Stomach smooth muscle (tissue), 2 donors: ENCODE measurements around the gene PDXK.

Experiments used
- H3K27ac ChIP-seq: one replicate; pipeline ENCODE4 v1.7.0; 2013; ENCODE audit warnings: mild to moderate bottlenecking, low read length, inconsistent platforms
- H3K27me3 ChIP-seq, 2 donors: one replicate each; pipeline ENCODE4 v1.7.0; 2013; ENCODE audit warnings: low read length in 2 of 2; ENCODE audit not compliant: insufficient read depth in 2 of 2, control insufficient read depth in 1 of 2
- H3K36me3 ChIP-seq, 2 donors: one replicate each; pipeline ENCODE4 v1.7.0; 2013; ENCODE audit warnings: low read length in 2 of 2; ENCODE audit not compliant: control insufficient read depth in 2 of 2, insufficient read depth in 2 of 2
- H3K4me1 ChIP-seq: one replicate; pipeline ENCODE4 v1.7.0; 2013; ENCODE audit warnings: low read length; ENCODE audit not compliant: control insufficient read depth, insufficient read depth
- H3K4me3 ChIP-seq, 2 donors: one replicate each; pipeline ENCODE4 v1.7.0; 2013; ENCODE audit warnings: low read length in 2 of 2
- H3K9ac ChIP-seq, 2 donors: one replicate each; pipeline ENCODE4 v1.7.0; 2013; ENCODE audit warnings: low read length in 2 of 2, mild to moderate bottlenecking in 1 of 2
- H3K9me3 ChIP-seq, 2 donors: one replicate each; pipeline ENCODE4 v1.7.0; 2013; ENCODE audit warnings: low read length in 2 of 2; ENCODE audit not compliant: control insufficient read depth in 2 of 2
- donor health status: healthy.
- donor health status: Pancreatic carcinoma.

PDXK gene

DNA sequence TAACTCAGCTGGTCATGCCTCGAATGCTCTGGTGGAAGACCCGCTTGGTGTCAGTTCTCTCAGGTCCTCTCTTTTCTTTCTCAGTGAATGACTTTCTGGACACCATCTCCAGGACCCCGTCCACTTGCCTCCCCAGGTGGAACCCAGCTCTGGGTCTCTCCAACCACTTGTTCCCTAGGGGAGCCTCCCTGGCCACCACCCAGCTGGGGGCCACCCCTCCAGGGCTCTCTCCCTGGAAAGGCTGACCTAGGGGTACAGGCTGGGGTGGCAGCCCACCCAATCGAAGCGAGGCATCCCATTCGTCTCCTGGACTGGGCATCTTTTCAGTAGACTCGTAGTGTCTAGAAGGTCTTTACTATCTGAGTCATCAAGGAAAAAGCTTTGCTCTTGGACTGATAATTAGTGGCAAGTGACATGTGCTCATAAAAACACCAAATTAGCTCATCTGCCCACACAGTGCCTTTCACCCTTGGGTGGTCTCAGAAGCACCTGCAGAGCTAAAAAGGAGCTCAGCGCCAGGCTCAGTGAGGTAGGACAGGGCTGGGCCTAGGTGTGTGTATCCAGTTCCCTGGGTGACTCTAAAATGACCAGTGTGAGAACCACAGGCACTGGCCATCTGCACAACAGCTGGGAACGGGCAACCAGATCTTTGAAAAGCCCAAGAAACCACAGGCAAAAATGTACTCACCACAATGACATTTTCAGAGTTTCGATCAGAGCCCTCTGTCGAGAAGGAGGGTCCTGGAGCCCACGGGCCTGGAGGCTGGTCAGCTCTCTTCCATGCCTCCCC, 2.4 kb upstream of the PDXK start:
- Histone ChIP-seq H3K9me3 (no peaks in the 10 kb centered on the region), H3K4me1 (peaks cover 27% of the 10 kb centered on the region), H3K9ac (no peak overlapping the region), H3K4me3 (no peak overlapping the region), H3K27me3 (no peaks in the 10 kb centered on the region), H3K36me3 (no peaks in the 10 kb centered on the region), H3K27ac (no peak overlapping the region)

DNA sequence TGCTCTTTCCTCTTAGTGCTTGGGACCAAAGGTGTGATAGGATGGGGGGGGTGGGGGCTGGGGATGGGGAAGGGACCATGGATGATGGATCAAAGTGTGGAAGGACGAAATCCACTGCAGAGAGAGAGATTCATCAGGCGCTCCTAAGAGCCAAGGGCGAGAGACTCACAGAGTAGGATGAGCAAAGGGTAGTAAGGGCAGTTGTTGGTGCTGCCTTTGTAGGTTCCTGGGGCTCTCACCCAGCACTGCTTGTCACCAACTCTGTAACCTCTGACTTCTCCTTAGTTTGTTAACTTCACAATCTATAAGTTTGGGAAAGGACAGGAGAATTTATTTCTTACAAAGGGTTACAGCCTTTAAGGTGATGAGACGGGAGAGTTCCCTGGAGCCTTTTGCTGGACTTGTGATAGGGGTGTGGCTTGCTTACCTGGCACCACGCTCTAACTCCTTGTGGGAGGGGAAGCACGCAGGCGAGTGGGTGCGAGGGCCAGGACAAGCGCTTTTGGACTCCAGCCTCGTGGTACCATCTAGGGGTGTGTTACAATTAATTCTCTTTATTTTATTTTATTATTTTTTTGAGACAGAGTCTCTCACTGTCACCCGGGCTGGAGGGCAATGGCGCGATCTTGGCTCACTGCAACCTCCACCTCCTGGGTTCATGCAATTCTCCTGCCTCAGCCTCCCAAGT, 1.6 kb upstream of the PDXK start:
- H3K4me3 ChIP-seq, result no peak overlapping the region
- H3K36me3 ChIP-seq, result no peaks in the 10 kb centered on the region
- peaks cover 34% of the 10 kb centered on the region for H3K4me1 ChIP-seq
- H3K9ac ChIP-seq, result no peak overlapping the region
- H3K27me3 ChIP-seq, result no peaks in the 10 kb centered on the region
- no peak overlapping the region for H3K27ac ChIP-seq
- H3K9me3 ChIP-seq, result no peaks in the 10 kb centered on the region

DNA sequence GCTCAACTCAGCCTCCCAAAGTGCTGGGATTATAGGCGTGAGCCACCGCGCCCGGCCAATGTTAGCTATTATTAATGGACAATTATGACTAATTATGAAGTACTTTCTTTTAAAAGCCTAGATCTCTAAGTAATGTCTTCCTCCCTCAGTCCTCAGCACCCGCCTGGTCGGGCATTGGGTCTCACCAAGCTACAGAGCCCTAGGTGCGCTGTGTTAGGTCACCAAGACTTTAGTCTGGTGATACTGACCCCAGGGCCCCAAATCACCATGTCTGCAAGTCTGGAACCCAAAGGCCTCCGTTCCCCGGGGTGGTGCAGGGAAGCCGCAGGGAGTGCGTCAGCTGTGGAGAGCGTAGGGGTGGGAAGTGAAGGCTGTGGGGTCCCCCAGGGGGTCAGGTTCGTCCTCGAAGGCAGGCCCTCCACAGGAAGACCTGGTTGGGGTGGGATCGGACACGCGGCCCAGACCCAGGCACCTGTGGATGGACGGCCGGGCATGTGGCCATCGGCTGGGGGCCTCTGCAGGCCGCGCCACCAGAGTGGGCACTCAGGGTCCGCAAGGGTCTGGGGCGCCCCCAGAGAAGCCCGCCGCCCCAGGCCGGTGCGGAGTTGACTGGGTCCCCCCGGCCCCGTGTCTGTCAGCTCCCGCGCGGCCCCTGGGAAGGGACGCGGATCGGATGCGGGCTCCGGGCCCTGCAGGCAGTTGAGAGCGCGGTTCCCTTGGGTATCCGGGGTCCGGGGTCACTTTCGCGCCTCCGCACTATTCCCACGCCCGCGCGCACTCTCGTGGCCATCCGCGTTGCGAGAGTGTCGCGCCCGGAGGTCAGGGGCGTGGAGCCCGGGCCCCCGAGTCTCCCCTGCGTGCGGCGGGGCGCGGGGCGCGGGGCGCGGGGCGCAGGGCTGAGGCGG, 710 bp upstream of the PDXK start:
- H3K9me3 ChIP-seq, result no peaks in the 10 kb centered on the region
- H3K36me3 ChIP-seq, result no peaks in the 10 kb centered on the region
- H3K27ac ChIP-seq, result no peak overlapping the region
- H3K4me3 ChIP-seq, result peak overlapping the region; percentile 87 to 93
- H3K9ac ChIP-seq, result peak overlapping the region in 1 of 2 donors; percentile 72
- no peaks in the 10 kb centered on the region for H3K27me3 ChIP-seq
- H3K4me1 ChIP-seq, result peaks cover 34% of the 10 kb centered on the region

DNA sequence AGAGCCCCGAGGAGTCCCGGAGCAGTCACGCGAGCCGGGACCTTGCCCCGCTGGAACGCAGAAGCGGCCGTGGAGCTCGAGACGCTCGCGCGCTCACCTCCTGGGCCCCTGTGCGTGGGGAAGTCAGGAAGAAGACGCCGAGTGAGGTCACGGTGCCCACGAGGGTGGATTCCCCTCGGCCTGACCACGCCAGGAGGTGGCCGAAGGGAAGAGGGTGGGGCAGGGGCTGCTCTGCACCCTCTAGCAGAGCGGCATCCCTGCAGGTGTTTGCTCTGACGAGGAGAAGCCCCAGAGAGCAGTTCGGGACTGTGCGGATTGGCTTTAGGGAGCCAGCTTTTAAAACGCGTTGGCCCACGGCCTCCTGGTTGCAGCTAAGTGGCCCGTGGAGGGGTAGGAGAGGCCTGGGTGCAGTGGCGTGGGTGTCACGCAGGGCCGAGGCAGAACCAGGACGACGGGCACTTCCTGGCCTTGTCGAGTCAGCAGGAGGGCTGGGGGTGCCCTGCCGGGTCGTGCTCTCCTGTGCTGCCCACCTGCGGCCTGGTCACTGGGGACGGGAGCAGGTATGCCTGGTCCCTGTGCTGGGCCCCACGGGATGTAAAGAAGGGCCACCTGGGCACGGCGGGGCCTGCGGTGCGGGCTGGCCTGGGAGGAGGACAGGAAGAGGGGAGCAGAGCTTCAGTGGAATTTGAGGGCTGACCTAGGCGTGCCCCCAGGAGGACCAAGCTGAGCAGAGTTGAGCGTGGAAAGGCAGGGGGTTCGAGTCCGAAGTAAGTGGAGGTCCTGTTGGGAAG, 1.0 kb downstream of the PDXK start:
- Histone ChIP-seq H3K36me3 (peaks cover 0 to 2% of the 10 kb centered on the region in 2 donors), H3K9me3 (no peaks in the 10 kb centered on the region), H3K4me3 (peak overlapping the region; percentile 87 to 93), H3K4me1 (peaks cover 34% of the 10 kb centered on the region), H3K27ac (peak overlapping the region; percentile 55), H3K9ac (peak overlapping the region; percentile 72 to 83), H3K27me3 (no peaks in the 10 kb centered on the region)

DNA sequence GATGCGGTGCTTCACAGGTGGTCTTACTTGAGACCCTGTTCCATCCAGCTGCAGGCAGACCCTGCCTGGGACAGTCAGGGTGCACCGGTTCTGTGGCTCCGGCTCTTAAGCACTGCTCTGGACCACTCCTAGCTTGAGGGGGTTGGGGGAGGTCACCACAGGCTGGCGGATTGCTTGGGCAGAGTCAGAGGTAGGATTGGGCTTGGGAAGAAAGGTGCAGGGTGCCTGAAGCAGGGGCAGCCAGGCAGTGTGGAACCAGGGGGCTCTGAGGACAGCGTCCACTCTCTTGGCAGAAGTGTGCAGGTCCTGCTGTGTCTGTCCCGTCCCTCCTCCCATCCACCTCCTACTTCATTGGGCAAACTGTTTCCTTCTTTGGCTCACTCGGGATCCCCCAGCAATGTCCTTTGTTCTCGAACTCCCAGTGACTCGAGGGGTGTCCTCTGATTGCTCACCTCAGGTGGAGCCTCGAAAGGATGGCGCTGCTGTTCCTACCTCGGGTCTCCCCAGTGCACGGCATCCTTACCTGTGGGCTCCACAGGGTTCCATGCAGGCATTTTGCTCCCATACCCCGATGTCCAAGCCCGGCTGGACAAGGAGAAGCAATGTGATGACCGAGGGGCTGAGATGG, 1.7 kb downstream of the PDXK start:
- Histone ChIP-seq H3K9ac (peak overlapping the region; percentile 72 to 83), H3K27ac (no peak overlapping the region), H3K9me3 (no peaks in the 10 kb centered on the region), H3K36me3 (peaks cover 0 to 2% of the 10 kb centered on the region in 2 donors), H3K4me1 (peaks cover 34% of the 10 kb centered on the region), H3K4me3 (peak overlapping the region; percentile 87 to 93), H3K27me3 (no peaks in the 10 kb centered on the region)

DNA sequence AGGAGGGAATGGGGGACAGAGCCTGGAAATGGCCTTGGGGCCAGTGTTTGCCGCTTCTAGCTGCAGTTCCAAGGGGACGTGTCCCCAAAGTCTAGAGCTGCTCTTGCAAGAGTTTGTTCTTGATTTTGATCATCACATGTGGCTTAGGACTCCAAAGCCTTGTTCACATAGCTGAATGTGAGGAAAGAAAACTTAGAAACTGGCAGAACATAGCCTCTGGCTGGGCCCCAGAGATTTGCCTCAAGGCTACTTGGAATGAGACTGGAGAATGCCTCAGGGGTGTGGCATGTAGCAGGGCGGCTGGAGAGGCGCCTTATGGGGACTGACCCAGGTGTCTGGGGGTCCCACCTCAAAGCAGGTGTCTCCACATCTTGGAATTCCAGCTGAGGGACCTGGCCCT, 2.3 kb downstream of the PDXK start:
- Histone ChIP-seq H3K36me3 (peaks cover 0 to 2% of the 10 kb centered on the region in 2 donors), H3K4me1 (peaks cover 40% of the 10 kb centered on the region), H3K27ac (no peak overlapping the region), H3K27me3 (no peaks in the 10 kb centered on the region), H3K9ac (no peak overlapping the region), H3K9me3 (no peaks in the 10 kb centered on the region), H3K4me3 (peak overlapping the region in 1 of 2 donors; percentile 87)

DNA sequence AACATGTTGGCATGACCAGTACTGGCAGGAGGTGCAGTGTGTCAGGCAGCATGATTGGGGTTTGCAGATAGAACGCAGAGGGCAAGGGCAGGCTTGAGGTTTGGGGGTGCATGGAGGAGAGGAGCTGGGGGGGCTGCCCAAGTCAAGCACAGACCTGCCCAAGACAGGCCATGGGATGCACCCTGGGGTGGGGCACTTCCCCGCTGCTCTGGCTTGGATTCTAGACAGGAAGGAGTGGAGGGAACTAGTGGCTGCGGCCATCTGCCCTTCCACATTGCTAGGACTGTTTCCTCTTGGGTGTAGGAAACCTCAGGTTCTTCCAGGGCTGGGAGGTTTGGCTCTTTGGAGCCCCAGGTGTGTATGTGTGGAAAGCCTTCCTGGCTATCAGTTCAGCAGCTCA, 3.0 kb downstream of the PDXK start:
- Histone ChIP-seq H3K9me3 (no peaks in the 10 kb centered on the region), H3K4me1 (peaks cover 46% of the 10 kb centered on the region), H3K27me3 (no peaks in the 10 kb centered on the region), H3K4me3 (no peak overlapping the region), H3K36me3 (peaks cover 0 to 2% of the 10 kb centered on the region in 2 donors), H3K27ac (no peak overlapping the region), H3K9ac (no peak overlapping the region)

DNA sequence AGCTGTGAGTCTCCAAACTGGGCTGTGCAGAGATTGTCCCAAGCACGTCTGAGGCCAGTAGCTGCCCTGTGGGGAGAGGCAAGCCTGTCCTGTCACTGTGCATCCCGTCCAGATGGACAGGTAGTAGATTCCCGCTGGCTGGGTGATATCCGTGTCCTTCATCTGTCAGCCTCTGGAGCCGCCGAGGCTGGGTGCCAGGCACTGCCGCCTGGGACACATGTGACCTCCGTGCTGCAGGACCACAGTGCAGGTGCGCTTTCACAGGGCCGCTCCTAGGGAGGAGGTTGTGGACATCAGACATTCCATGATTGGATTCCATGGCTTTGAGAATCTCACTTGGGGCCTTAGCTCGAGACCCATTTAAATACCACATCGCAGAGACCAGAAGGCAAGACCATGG, 4.7 kb downstream of the PDXK start:
- Histone ChIP-seq H3K4me1 (peaks cover 56% of the 10 kb centered on the region), H3K36me3 (peaks cover 0 to 2% of the 10 kb centered on the region in 2 donors), H3K9me3 (no peaks in the 10 kb centered on the region), H3K27ac (no peak overlapping the region), H3K27me3 (no peaks in the 10 kb centered on the region), H3K4me3 (no peak overlapping the region), H3K9ac (no peak overlapping the region)

DNA sequence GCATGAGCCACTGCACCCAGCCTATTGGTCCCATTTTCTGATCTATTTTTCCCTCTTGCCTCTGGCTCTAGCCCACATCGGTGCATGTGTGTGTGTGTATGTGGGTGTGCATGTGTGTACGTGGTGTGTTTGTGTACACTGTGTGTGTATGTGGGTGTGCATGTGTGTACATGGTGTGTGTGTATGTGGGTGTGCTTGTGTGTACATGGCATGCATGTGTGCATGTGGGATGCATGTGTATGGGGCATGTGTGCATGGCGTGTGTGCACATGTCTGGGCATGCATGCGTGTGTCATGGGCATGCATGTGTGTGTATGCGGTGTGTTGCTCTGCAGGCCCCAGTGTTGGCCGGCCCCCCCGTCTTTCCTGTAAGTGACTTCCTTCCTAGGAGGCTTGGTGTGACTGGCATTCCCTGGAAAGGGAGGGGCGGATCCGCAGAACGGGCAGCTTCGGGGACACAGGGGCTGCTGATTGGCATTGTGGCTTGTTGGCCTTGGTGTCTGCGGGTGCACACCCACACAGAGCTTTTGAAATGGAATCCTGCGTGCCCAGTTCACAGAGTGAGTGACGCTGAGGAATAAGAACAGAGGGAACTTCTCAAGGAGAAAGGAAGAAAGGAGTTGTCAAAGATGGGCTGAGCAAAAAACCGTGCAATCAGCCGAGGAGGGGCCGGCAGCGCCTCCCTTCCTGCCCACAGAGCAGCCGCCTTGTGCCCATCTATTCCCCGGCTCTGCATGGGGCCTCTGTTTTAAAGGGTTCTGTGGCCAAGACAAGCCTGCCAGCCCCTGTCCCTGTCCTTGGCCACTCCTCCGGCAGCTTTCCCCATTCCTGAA, 8.0 kb downstream of the PDXK start:
- peaks cover 39% of the 10 kb centered on the region for H3K4me1 ChIP-seq
- peaks cover 0 to 2% of the 10 kb centered on the region in 2 donors for H3K36me3 ChIP-seq
- no peaks in the 10 kb centered on the region for H3K27me3 ChIP-seq
- H3K4me3 ChIP-seq, result peak overlapping the region in 1 of 2 donors; percentile 76
- H3K9me3 ChIP-seq, result no peaks in the 10 kb centered on the region
- H3K9ac ChIP-seq, result no peak overlapping the region
- H3K27ac ChIP-seq, result peak overlapping the region; percentile 92
